GM21529 (cell line): Measurements from ENCODE around the gene GLMN.
"Not testable (repeated sequence)": the region's sequence is repeated elsewhere in the genome, so short reads cannot be mapped to it uniquely, and the experiment has no call there.

ENCODE experiments used
- ATAC-seq: cut with Tn5 transposase; IDR thresholded peaks from one replicate; pipeline ENCODE4 v1.9.1; 2021; ENCODE audit not compliant: unreplicated experiment

GLMN gene

GRCh38 chr1:92301021-92301420, 2.2 kb upstream of the GLMN start:
- ATAC-seq = no peak

- no peak for ATAC-seq
Observed at GRCh38 chr1:92299477-92300150, 827 bp upstream of the GLMN start.

GRCh38 chr1:92298213-92298572, 594 bp downstream of the GLMN start:
- ATAC-seq = no peak

GRCh38 chr1:92291372-92291999, 7.3 kb downstream of the GLMN start:
- no peak for ATAC-seq

- ATAC-seq = not testable (repeated sequence)
Observed at GRCh38 chr1:92281411-92281810, 17.4 kb downstream of the GLMN start.

- not testable (repeated sequence) for ATAC-seq
Observed at GRCh38 chr1:92279781-92280180, 19.0 kb downstream of the GLMN start.

GRCh38 chr1:92277105-92277723, 21.6 kb downstream of the GLMN start:
- no peak for ATAC-seq

GRCh38 chr1:92276082-92276481, 22.7 kb downstream of the GLMN start:
- no peak for ATAC-seq

- ATAC-seq = no peak
Observed at GRCh38 chr1:92274939-92275338, 23.8 kb downstream of the GLMN start.

GRCh38 chr1:92273039-92273438, 25.7 kb downstream of the GLMN start:
- ATAC-seq = no peak

- ATAC-seq = no peak
Observed at GRCh38 chr1:92262516-92262915, 36.3 kb downstream of the GLMN start.

GRCh38 chr1:92259350-92259749, 39.4 kb downstream of the GLMN start:
- ATAC-seq = no peak

GRCh38 chr1:92254714-92255113, 44.1 kb downstream of the GLMN start:
- ATAC-seq = not testable (repeated sequence)

GRCh38 chr1:92244376-92244775, 54.4 kb downstream of the GLMN start:
- ATAC-seq = no peak

- ATAC-seq = no peak
Observed at GRCh38 chr1:92240034-92240433, 58.8 kb downstream of the GLMN start.

- no peak for ATAC-seq
Observed at GRCh38 chr1:92230736-92231135, 68.1 kb downstream of the GLMN start.

GRCh38 chr1:92228401-92228800, 70.4 kb downstream of the GLMN start:
- ATAC-seq = no peak

GRCh38 chr1:92219028-92219427, 79.8 kb downstream of the GLMN start:
- ATAC-seq = no peak

- ATAC-seq = no peak
Observed at GRCh38 chr1:92218559-92218958, 80.2 kb downstream of the GLMN start.

GRCh38 chr1:92217721-92218120, 81.1 kb downstream of the GLMN start, which contains the start of gene C1orf146:
C1orf146 (plus strand) TSS chr1:92217915; CDS start chr1:92231421, 13,506 bp downstream.
- ATAC-seq = no peak

GRCh38 chr1:92211166-92211565, 87.6 kb downstream of the GLMN start:
- ATAC-seq = no peak

- ATAC-seq = no peak
Observed at GRCh38 chr1:92210701-92211100, 88.1 kb downstream of the GLMN start.
